Testis (tissue), 3 donors: Measurements from ENCODE around the gene NFATC3. TPM values are rescaled to one million over a fixed set of nuclear protein-coding genes. Genes with fewer than 3 reads are reported as not detected.

Source experiments
- DNase-seq: peaks from one replicate; pipeline ENCODE4 v3.0.0-alpha.2; 2019
- H3K27ac ChIP-seq, 2 donors: fragments of 200-600 bp; sonication (generic); one replicate each; pipeline ENCODE4 v1.5.1; 2019
- H3K27me3 ChIP-seq: fragments of 200-600 bp; sonication (generic); one replicate; pipeline ENCODE4 v1.5.1; 2019
- H3K36me3 ChIP-seq: fragments of 200-600 bp; sonication (generic); one replicate; pipeline ENCODE4 v1.5.1; 2017; ENCODE audit warnings: low read depth; ENCODE audit errors: missing control alignments
- H3K4me1 ChIP-seq: fragments of 200-600 bp; sonication (generic); one replicate; pipeline ENCODE4 v1.5.1; 2019
- H3K4me3 ChIP-seq, 2 donors: fragments of 200-600 bp; sonication (generic); one replicate each; pipeline ENCODE4 v1.5.1; 2017 to 2019
- H3K9me3 ChIP-seq: fragments of 200-600 bp; sonication (generic); one replicate; pipeline ENCODE4 v1.5.1; 2017
- CTCF ChIP-seq, 3 experiments: fragments of 450-650 bp in 2 of 3; fragments of 200-600 bp in 1 of 3; sonication (generic) in 1 of 3; IDR thresholded peaks; one replicate each; pipeline ENCODE4 v1.5.1; 2016 to 2019; ENCODE audit warnings: antibody characterized with exemption in 3 of 3, mild to moderate bottlenecking in 2 of 3, moderate library complexity in 1 of 3
- POLR2A ChIP-seq: fragments of 450-650 bp; IDR thresholded peaks from one replicate; pipeline ENCODE4 v1.6.1; 2017; ENCODE audit warnings: antibody characterized with exemption, mild to moderate bottlenecking, moderate library complexity
- WGBS, 2 donors: methylation state at CpG; one replicate each; pipeline ENCODE4 v1.1.5; 2018; 5-methylcytosine and 5-hydroxymethylcytosine counted together
- intact Hi-C: fragments of 100-400 bp; cut with DNase I; formaldehyde crosslinking; loops from one replicate; pipeline ENCODE4 v1.15.1; 2023; ENCODE audit warnings: low total_unique reads
- polyA plus RNA-seq: library from polyadenylated mRNA; stranded (reverse); fragments of 350-450 nt; fragmentation: Illumina TruSeq; extraction: RNeasy Lipid Tissue Mini Kit (QIAGEN cat#74804); gene quantifications from one replicate; pipeline ENCODE4 v1.2.3, GENCODE V29; 2014; ENCODE audit warnings: low read depth, low replicate concordance; ENCODE audit not compliant: insufficient read depth
- total RNA-seq, 2 donors: library from RNA; depleted of rRNA; stranded (reverse); fragments of >200 nt; gene quantifications; one replicate each; pipeline ENCODE4 v1.2.3, GENCODE V29; 2016

The NFATC3 gene
- total and polyA plus RNA-seq, 3 donors from 2014 or later = 78.0 to 115 (median 94.7) TPM

GRCh38 chr16:68267612-68268405, 182.6 kb downstream of the NFATC3 start:
- Histone ChIP-seq H3K27me3 (no peaks in the 10 kb centered on the region), H3K4me3 (no peak overlapping the region), H3K27ac (no peak overlapping the region), H3K4me1 (peaks cover 46% of the 10 kb centered on the region), H3K9me3 (no peaks in the 10 kb centered on the region), H3K36me3 (no peaks in the 10 kb centered on the region)
- no peak for TF ChIP-seq POLR2A
- TF ChIP-seq CTCF (IDR thresholded peaks at IDR 0.05) = no peak
- intact Hi-C loops = no loop called here
- WGBS, 2 donors = 66 to 67% methylated on average over 6 of the region's 6 CpGs
- DNase-seq = no peak

GRCh38 chr16:68269793-68270192, 184.6 kb downstream of the NFATC3 start:
- H3K36me3 ChIP-seq = no peaks in the 10 kb centered on the region
- intact Hi-C loops = no loop called here
- no peaks in the 10 kb centered on the region for H3K27me3 ChIP-seq
- H3K9me3 ChIP-seq = no peaks in the 10 kb centered on the region
- H3K4me1 ChIP-seq = peaks cover 49% of the 10 kb centered on the region
- TF ChIP-seq CTCF (IDR thresholded peaks at IDR 0.05) = no peak
- TF ChIP-seq POLR2A = no peak
- no peak overlapping the region for H3K4me3 ChIP-seq
- 95 to 100% methylated on average over 4 of the region's 4 CpGs for WGBS, 2 donors
- no peak for DNase-seq
- peak overlapping the region; percentile 44 to 57 for H3K27ac ChIP-seq

GRCh38 chr16:68270353-68270752, 185.2 kb downstream of the NFATC3 start:
- Histone ChIP-seq H3K27me3 (no peaks in the 10 kb centered on the region), H3K27ac (peak overlapping the region; percentile 44 to 57), H3K4me1 (peaks cover 46% of the 10 kb centered on the region), H3K4me3 (no peak overlapping the region), H3K9me3 (no peaks in the 10 kb centered on the region), H3K36me3 (no peaks in the 10 kb centered on the region)
- WGBS, 2 donors = 0% methylated on average over 1 of the region's 1 CpG
- intact Hi-C loops = no loop called here
- TF ChIP-seq CTCF (IDR thresholded peaks at IDR 0.05) (no peak), POLR2A (no peak)
- DNase-seq = no peak

GRCh38 chr16:68272507-68273209, 187.5 kb downstream of the NFATC3 start:
- Histone ChIP-seq H3K36me3 (no peaks in the 10 kb centered on the region), H3K4me1 (peaks cover 49% of the 10 kb centered on the region), H3K4me3 (no peak overlapping the region), H3K27me3 (no peaks in the 10 kb centered on the region), H3K9me3 (no peaks in the 10 kb centered on the region), H3K27ac (peak overlapping the region; percentile 55 to 64)
- WGBS, 2 donors = 65 to 96% methylated on average over 4 of the region's 4 CpGs
- TF ChIP-seq CTCF (IDR thresholded peaks at IDR 0.05) (no peak), POLR2A (no peak)
- intact Hi-C loops = no loop called here
- no peak for DNase-seq
